MM.1S (cell line): Measurements from ENCODE around the gene FAM170B.

Experiments
- DNase-seq: peaks from one replicate; pipeline ENCODE4 v3.0.0-alpha.2; 2015
- H2AFZ ChIP-seq: fragments of 300-600 bp; sonication (generic); 2 replicates; pipeline ENCODE4 v1.6.0; 2016; ENCODE audit warnings: antibody characterized with exemption, low read length
- H3F3A ChIP-seq: fragments of 300-600 bp; sonication (generic); 2 replicates; pipeline ENCODE4 v1.6.1; 2016; ENCODE audit warnings: mild to moderate bottlenecking, antibody characterized with exemption, low read length, moderate library complexity, mixed read lengths; ENCODE audit not compliant: insufficient read depth
- H3K27ac ChIP-seq: fragments of 300-600 bp; sonication (generic); 2 replicates; pipeline ENCODE4 v1.5.1; 2016; ENCODE audit warnings: mild to moderate bottlenecking, low read length
- H3K27me3 ChIP-seq: fragments of 300-600 bp; sonication (generic); replicated peaks from 2 replicates; pipeline ENCODE4 v1.6.0; 2016; ENCODE audit warnings: low read length; ENCODE audit not compliant: insufficient read depth
- H3K36me3 ChIP-seq: fragments of 300-600 bp; sonication (generic); replicated peaks from 2 replicates; pipeline ENCODE4 v1.6.1; 2016; ENCODE audit warnings: mild to moderate bottlenecking, low read length, mixed read lengths; ENCODE audit not compliant: insufficient read depth
- H3K4me1 ChIP-seq: fragments of 300-600 bp; sonication (generic); 2 replicates; pipeline ENCODE4 v1.6.1; 2016; ENCODE audit warnings: low read length, mixed read lengths
- H3K4me2 ChIP-seq: fragments of 300-600 bp; sonication (generic); 2 replicates; pipeline ENCODE4 v1.6.0; 2016; ENCODE audit warnings: low read depth, low read length
- H3K4me3 ChIP-seq: fragments of 300-600 bp; sonication (generic); 2 replicates; pipeline ENCODE4 v1.5.1; 2016; ENCODE audit warnings: low read length, mixed read lengths
- H3K79me2 ChIP-seq: fragments of 300-600 bp; sonication (generic); 2 replicates; pipeline ENCODE4 v1.6.1; 2016; ENCODE audit warnings: mixed run types, low read length, mixed read lengths
- H3K9ac ChIP-seq: fragments of 300-600 bp; sonication (generic); 2 replicates; pipeline ENCODE4 v1.6.1; 2016; ENCODE audit warnings: low read length, mixed read lengths
- H3K9me2 ChIP-seq: fragments of 300-600 bp; sonication (generic); replicated peaks from 2 replicates; pipeline ENCODE4 v1.6.1; 2016; ENCODE audit warnings: mild to moderate bottlenecking, low read length, mixed read lengths; ENCODE audit not compliant: insufficient read depth
- H3K9me3 ChIP-seq: fragments of 300-600 bp; sonication (generic); replicated peaks from 2 replicates; pipeline ENCODE4 v1.6.1; 2016; ENCODE audit warnings: mild to moderate bottlenecking, low read length, mixed read lengths; ENCODE audit not compliant: insufficient read depth
- H4K20me1 ChIP-seq: fragments of 300-600 bp; sonication (generic); 2 replicates; pipeline ENCODE4 v1.6.1; 2016; ENCODE audit warnings: mild to moderate bottlenecking, low read length, moderate library complexity, mixed read lengths; ENCODE audit not compliant: insufficient read depth
- CTCF ChIP-seq: fragments of 300-600 bp; sonication (generic); IDR thresholded peaks from 2 replicates; pipeline ENCODE4 v1.5.1; 2016; ENCODE audit warnings: antibody characterized with exemption, low read length, mixed read lengths
- EZH2 ChIP-seq: fragments of 300-600 bp; sonication (generic); optimal IDR thresholded peaks from 2 replicates; pipeline ENCODE3; 2017; ENCODE audit warnings: low read depth, mild to moderate bottlenecking, antibody characterized with exemption, low read length, mixed read lengths
- EZH2phosphoT487 ChIP-seq: fragments of 300-600 bp; sonication (generic); IDR thresholded peaks from 2 replicates; pipeline ENCODE4 v1.6.1; 2018; ENCODE audit warnings: antibody characterized with exemption, low read length

The FAM170B gene

DNA sequence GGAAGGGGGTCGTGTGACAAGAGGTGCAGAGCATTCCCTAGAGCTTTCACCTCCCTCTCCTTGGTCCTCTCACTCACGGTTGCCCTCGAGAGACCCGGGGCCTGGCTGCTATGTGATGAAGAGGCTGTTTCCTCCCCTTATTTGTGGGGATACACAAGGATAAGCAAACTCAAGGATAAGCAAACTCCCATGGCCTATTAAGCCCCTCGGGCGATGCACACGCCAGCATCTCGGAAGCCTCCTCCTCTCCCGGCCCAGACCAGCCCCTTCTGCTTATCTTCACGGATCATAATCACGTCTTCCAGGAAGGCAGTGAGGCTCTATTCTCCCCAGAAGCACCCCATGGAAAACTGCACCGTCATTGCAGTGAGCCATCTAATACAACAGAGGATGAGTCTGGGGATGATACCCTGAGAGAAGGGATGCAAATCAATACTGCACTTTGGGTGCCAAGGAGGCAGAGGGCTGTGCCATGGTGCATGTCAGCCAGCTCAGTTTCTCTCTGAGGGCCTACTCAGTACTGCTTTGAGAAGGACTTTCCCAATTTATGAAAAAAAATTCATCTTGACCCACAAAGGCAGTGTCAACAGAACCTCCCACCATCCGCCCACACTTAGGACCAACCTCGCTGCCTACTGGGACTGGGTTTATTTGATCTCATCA is 32.1 kb upstream of the FAM170B start:
- no peak overlapping the region for H3K27ac ChIP-seq
- no peaks in the 10 kb centered on the region for H3K36me3 ChIP-seq
- no peak overlapping the region for H2AFZ ChIP-seq
- no peak for DNase-seq
- H3K9me2 ChIP-seq: no peaks in the 10 kb centered on the region
- no peaks in the 10 kb centered on the region for H3K9me3 ChIP-seq
- H3K79me2 ChIP-seq: no peaks in the 10 kb centered on the region
- no peak for TF ChIP-seq CTCF
- TF ChIP-seq EZH2: no peak
- TF ChIP-seq EZH2phosphoT487: no peak
- H3K4me3 ChIP-seq: no peak overlapping the region
- no peaks in the 10 kb centered on the region for H4K20me1 ChIP-seq
- no peaks in the 10 kb centered on the region for H3K4me1 ChIP-seq
- no peaks in the 10 kb centered on the region for H3F3A ChIP-seq
- no peaks in the 10 kb centered on the region for H3K27me3 ChIP-seq
- H3K9ac ChIP-seq: no peak overlapping the region
- H3K4me2 ChIP-seq: no peak overlapping the region

- Histone ChIP-seq H3F3A (no peaks in the 10 kb centered on the region), H2AFZ (no peak overlapping the region), H3K4me1 (no peaks in the 10 kb centered on the region), H3K9me2 (no peaks in the 10 kb centered on the region), H3K27me3 (no peaks in the 10 kb centered on the region), H3K27ac (no peak overlapping the region), H3K9me3 (no peaks in the 10 kb centered on the region), H3K4me2 (no peak overlapping the region), H3K36me3 (no peaks in the 10 kb centered on the region), H4K20me1 (no peaks in the 10 kb centered on the region), H3K79me2 (no peaks in the 10 kb centered on the region), H3K4me3 (no peak overlapping the region), H3K9ac (no peak overlapping the region)
- DNase-seq: no peak
- TF ChIP-seq EZH2phosphoT487 (no peak), CTCF (no peak), EZH2 (no peak)
Measured at GRCh38 chr10:49165259-49165658, 31.4 kb upstream of the FAM170B start.

DNA sequence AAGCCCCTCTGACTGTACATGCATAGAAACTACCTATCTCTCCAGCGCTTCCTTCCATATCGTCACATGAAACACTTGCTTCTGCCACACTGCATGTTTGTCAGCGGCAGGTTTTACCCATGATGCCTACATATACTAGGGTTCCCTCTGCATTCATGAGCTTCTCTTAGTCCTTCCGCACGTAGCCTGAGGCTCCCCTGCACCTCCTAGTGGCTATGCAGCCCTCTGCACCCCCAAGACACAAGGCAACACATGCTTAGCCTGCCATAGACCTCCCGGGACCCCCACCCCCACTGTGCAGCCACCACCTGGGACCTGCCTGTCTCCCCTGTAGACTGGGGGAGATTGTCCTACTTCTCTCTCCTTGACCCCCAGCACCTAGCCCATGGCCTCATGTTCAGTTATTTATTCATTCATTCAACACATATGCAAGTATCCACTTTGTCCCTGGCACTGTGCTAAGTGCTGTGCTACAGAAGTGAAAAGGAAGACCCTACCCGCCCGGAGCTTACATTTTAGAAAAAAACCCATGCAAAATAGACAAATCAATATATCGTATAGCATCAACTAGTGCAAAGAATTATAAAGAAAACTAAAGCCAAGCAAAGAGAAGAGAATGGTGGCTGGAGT is 30.9 kb upstream of the FAM170B start:
- peak; percentile 57 for TF ChIP-seq CTCF
- TF ChIP-seq EZH2: no peak
- TF ChIP-seq EZH2phosphoT487: no peak
- no peaks in the 10 kb centered on the region for H3K36me3 ChIP-seq
- no peaks in the 10 kb centered on the region for H3K9me2 ChIP-seq
- H3K4me3 ChIP-seq: no peak overlapping the region
- DNase-seq: no peak
- no peak overlapping the region for H3K9ac ChIP-seq
- no peaks in the 10 kb centered on the region for H3F3A ChIP-seq
- no peaks in the 10 kb centered on the region for H3K9me3 ChIP-seq
- H3K4me2 ChIP-seq: no peak overlapping the region
- no peak overlapping the region for H3K27ac ChIP-seq
- no peaks in the 10 kb centered on the region for H4K20me1 ChIP-seq
- H3K4me1 ChIP-seq: no peaks in the 10 kb centered on the region
- H3K79me2 ChIP-seq: no peaks in the 10 kb centered on the region
- H2AFZ ChIP-seq: no peak overlapping the region
- H3K27me3 ChIP-seq: no peaks in the 10 kb centered on the region
